Measurements from ENCODE around the gene FBXO8. TPM values are rescaled to one million over a fixed set of nuclear protein-coding genes. Genes with fewer than 3 reads are reported as not detected.
"Not testable (repeated sequence)": the region's sequence is repeated elsewhere in the genome, so short reads cannot be mapped to it uniquely, and the experiment has no call there.

Gene FBXO8
- total RNA-seq, 1 donor from 2014 or later: 38.6 TPM

- DNase-seq (ENCODE audit: low spot score): no peak
- intact Hi-C loops (cut with DNase I): no loop called here
Observed at GRCh38 chr4:174292473-174292872, 9.0 kb upstream of the FBXO8 start.

GRCh38 chr4:174286870-174287269, 3.4 kb upstream of the FBXO8 start:
- intact Hi-C loops (cut with DNase I): loop anchor here (10.0 kb wide), 1 partner anchor 762 kb away; no protein-coding TSS in a partner anchor
- no peak for DNase-seq (ENCODE audit: low spot score)

GRCh38 chr4:174284487-174284886, 1.0 kb upstream of the FBXO8 start:
- no peak for DNase-seq (ENCODE audit: low spot score)
- intact Hi-C loops (cut with DNase I): loop anchor here (10.0 kb wide), 1 partner anchor 760 kb away; no protein-coding TSS in a partner anchor

- intact Hi-C loops (cut with DNase I): loop anchor here (10.0 kb wide), 1 partner anchor 758 kb away; no protein-coding TSS in a partner anchor
- DNase-seq (ENCODE audit: low spot score): peak; percentile 91
Observed at GRCh38 chr4:174282836-174283506, 496 bp downstream of the FBXO8 start.

- intact Hi-C loops (cut with DNase I): loop anchor here (10.0 kb wide), 1 partner anchor 757 kb away; no protein-coding TSS in a partner anchor
- no peak for DNase-seq (ENCODE audit: low spot score)
Observed at GRCh38 chr4:174281901-174282300, 1.6 kb downstream of the FBXO8 start.

GRCh38 chr4:174281182-174281737, 2.2 kb downstream of the FBXO8 start:
- intact Hi-C loops (cut with DNase I): loop anchor here (10.0 kb wide), 1 partner anchor 756 kb away; no protein-coding TSS in a partner anchor
- DNase-seq (ENCODE audit: low spot score): no peak

GRCh38 chr4:174279433-174280155, 3.9 kb downstream of the FBXO8 start:
- intact Hi-C loops (cut with DNase I): loop anchor here (10.0 kb wide), 1 partner anchor 755 kb away; no protein-coding TSS in a partner anchor
- DNase-seq (ENCODE audit: low spot score): no peak

GRCh38 chr4:174278467-174278866, 5.0 kb downstream of the FBXO8 start:
- intact Hi-C loops (cut with DNase I): no loop called here
- DNase-seq (ENCODE audit: low spot score): no peak

GRCh38 chr4:174277433-174277832, 6.0 kb downstream of the FBXO8 start:
- intact Hi-C loops (cut with DNase I): no loop called here
- DNase-seq (ENCODE audit: low spot score): no peak

- DNase-seq (ENCODE audit: low spot score): no peak
- intact Hi-C loops (cut with DNase I): no loop called here
Observed at GRCh38 chr4:174275101-174275500, 8.4 kb downstream of the FBXO8 start.

- DNase-seq (ENCODE audit: low spot score): no peak
- intact Hi-C loops (cut with DNase I): no loop called here
Observed at GRCh38 chr4:174274436-174274835, 9.0 kb downstream of the FBXO8 start.

GRCh38 chr4:174273930-174274329, 9.5 kb downstream of the FBXO8 start:
- intact Hi-C loops (cut with DNase I): no loop called here
- DNase-seq (ENCODE audit: low spot score): no peak

- intact Hi-C loops (cut with DNase I): no loop called here
Observed at GRCh38 chr4:174266416-174266815, 17.1 kb downstream of the FBXO8 start.

GRCh38 chr4:174265916-174266315, 17.6 kb downstream of the FBXO8 start:
- intact Hi-C loops (cut with DNase I): no loop called here
- no peak for DNase-seq (ENCODE audit: low spot score)

More at GRCh38 chr4:174266416-174266815, 17.1 kb downstream of the FBXO8 start:
- no peak for DNase-seq (ENCODE audit: low spot score)

- intact Hi-C loops (cut with DNase I): no loop called here
- DNase-seq (ENCODE audit: low spot score): no peak
Observed at GRCh38 chr4:174263445-174263736, 20.1 kb downstream of the FBXO8 start.

- DNase-seq (ENCODE audit: low spot score): no peak
- intact Hi-C loops (cut with DNase I): no loop called here
Observed at GRCh38 chr4:174262624-174263444, 20.6 kb downstream of the FBXO8 start.

GRCh38 chr4:174261432-174261831, 22.0 kb downstream of the FBXO8 start:
- DNase-seq (ENCODE audit: low spot score); intact Hi-C loops (cut with DNase I): not testable (repeated sequence)

GRCh38 chr4:174260099-174260498, 23.4 kb downstream of the FBXO8 start:
- no peak for DNase-seq (ENCODE audit: low spot score)
- intact Hi-C loops (cut with DNase I): no loop called here

- DNase-seq (ENCODE audit: low spot score): no peak
- intact Hi-C loops (cut with DNase I): no loop called here
Observed at GRCh38 chr4:174259580-174259979, 23.9 kb downstream of the FBXO8 start.

GRCh38 chr4:174256277-174256713, 27.2 kb downstream of the FBXO8 start:
- no peak for DNase-seq (ENCODE audit: low spot score)
- intact Hi-C loops (cut with DNase I): no loop called here
